Measurements from ENCODE around the gene TMEM91.

The TMEM91 gene

GRCh38 chr19:41398598-41398997, 22.3 kb downstream of the TMEM91 start:
- peak overlapping the region; percentile 95 for H3K9ac ChIP-seq (ENCODE audit: low read depth, low read length, poor library complexity, severe bottlenecking)
- H3K4me2 ChIP-seq (ENCODE audit: low read depth, low read length, poor library complexity, severe bottlenecking) = peak overlapping the region; percentile 98
- H3F3A ChIP-seq (ENCODE audit: low read depth) = no peaks in the 10 kb centered on the region
- no peaks in the 10 kb centered on the region for H3K9me3 ChIP-seq (ENCODE audit: insufficient read depth, low read depth, low read length)
- no peak for TF ChIP-seq CTCF (conservative IDR thresholded peaks at IDR 0.05; ENCODE audit: low read length)
- H3K79me2 ChIP-seq (ENCODE audit: insufficient read depth, low read length) = peaks cover 61% of the 10 kb centered on the region
- peak overlapping the region; percentile 97 for H3K4me3 ChIP-seq (ENCODE audit: low read length, poor library complexity, severe bottlenecking)
- no peaks in the 10 kb centered on the region for H3K9me2 ChIP-seq (replicated peaks; ENCODE audit: low read depth, low read length)
- H4K20me1 ChIP-seq (ENCODE audit: insufficient read depth, low read length, poor library complexity, severe bottlenecking) = peaks cover 3% of the 10 kb centered on the region
- H3K27me3 ChIP-seq (ENCODE audit: insufficient read depth, low read length, poor library complexity, severe bottlenecking) = no peaks in the 10 kb centered on the region
- peaks cover 19% of the 10 kb centered on the region for H3K4me1 ChIP-seq (ENCODE audit: insufficient read depth, low read length, poor library complexity, severe bottlenecking)
- no peaks in the 10 kb centered on the region for H3K36me3 ChIP-seq (ENCODE audit: insufficient read depth, low read length)
- H2AFZ ChIP-seq (ENCODE audit: low read length) = no peak overlapping the region

GRCh38 chr19:41399091-41399490, 22.8 kb downstream of the TMEM91 start:
- peaks cover 19% of the 10 kb centered on the region for H3K4me1 ChIP-seq (ENCODE audit: insufficient read depth, low read length, poor library complexity, severe bottlenecking)
- H3K4me3 ChIP-seq (ENCODE audit: low read length, poor library complexity, severe bottlenecking) = peak overlapping the region; percentile 97
- peak overlapping the region; percentile 95 for H3K9ac ChIP-seq (ENCODE audit: low read depth, low read length, poor library complexity, severe bottlenecking)

GRCh38 chr19:41399525-41399924, 23.2 kb downstream of the TMEM91 start:
- H3K4me1 ChIP-seq (ENCODE audit: insufficient read depth, low read length, poor library complexity, severe bottlenecking) = peaks cover 19% of the 10 kb centered on the region
- H3K27me3 ChIP-seq (ENCODE audit: insufficient read depth, low read length, poor library complexity, severe bottlenecking) = no peaks in the 10 kb centered on the region
- H3K9me2 ChIP-seq (replicated peaks; ENCODE audit: low read depth, low read length) = no peaks in the 10 kb centered on the region
- H4K20me1 ChIP-seq (ENCODE audit: insufficient read depth, low read length, poor library complexity, severe bottlenecking) = peaks cover 3% of the 10 kb centered on the region
- peaks cover 59% of the 10 kb centered on the region for H3K79me2 ChIP-seq (ENCODE audit: insufficient read depth, low read length)
- H3K9ac ChIP-seq (ENCODE audit: low read depth, low read length, poor library complexity, severe bottlenecking) = peak overlapping the region; percentile 95
- TF ChIP-seq CTCF (conservative IDR thresholded peaks at IDR 0.05; ENCODE audit: low read length) = no peak
- TF ChIP-seq EZH2phosphoT487 (IDR thresholded peaks at IDR 0.05; ENCODE audit: borderline replicate concordance) = no peak
- peak overlapping the region; percentile 98 for H3K4me2 ChIP-seq (ENCODE audit: low read depth, low read length, poor library complexity, severe bottlenecking)
- H2AFZ ChIP-seq (ENCODE audit: low read length) = no peak overlapping the region
- H3K4me3 ChIP-seq (ENCODE audit: low read length, poor library complexity, severe bottlenecking) = peak overlapping the region; percentile 97
- H3K9me3 ChIP-seq (ENCODE audit: insufficient read depth, low read depth, low read length) = no peaks in the 10 kb centered on the region
- no peaks in the 10 kb centered on the region for H3F3A ChIP-seq (ENCODE audit: low read depth)
- H3K36me3 ChIP-seq (ENCODE audit: insufficient read depth, low read length) = no peaks in the 10 kb centered on the region

More at GRCh38 chr19:41399091-41399490, 22.8 kb downstream of the TMEM91 start:
- TF ChIP-seq EZH2phosphoT487 (IDR thresholded peaks at IDR 0.05; ENCODE audit: borderline replicate concordance) (no peak), CTCF (conservative IDR thresholded peaks at IDR 0.05; ENCODE audit: low read length) (no peak)
- no peaks in the 10 kb centered on the region for H3K9me3 ChIP-seq (ENCODE audit: insufficient read depth, low read depth, low read length)
- peaks cover 59% of the 10 kb centered on the region for H3K79me2 ChIP-seq (ENCODE audit: insufficient read depth, low read length)
- peak overlapping the region; percentile 98 for H3K4me2 ChIP-seq (ENCODE audit: low read depth, low read length, poor library complexity, severe bottlenecking)
- no peaks in the 10 kb centered on the region for H3K27me3 ChIP-seq (ENCODE audit: insufficient read depth, low read length, poor library complexity, severe bottlenecking)
- H3F3A ChIP-seq (ENCODE audit: low read depth) = no peaks in the 10 kb centered on the region
- peaks cover 3% of the 10 kb centered on the region for H4K20me1 ChIP-seq (ENCODE audit: insufficient read depth, low read length, poor library complexity, severe bottlenecking)
- H2AFZ ChIP-seq (ENCODE audit: low read length) = no peak overlapping the region
- no peaks in the 10 kb centered on the region for H3K36me3 ChIP-seq (ENCODE audit: insufficient read depth, low read length)
- no peaks in the 10 kb centered on the region for H3K9me2 ChIP-seq (replicated peaks; ENCODE audit: low read depth, low read length)

Measured in Loucy (cell line).